Mononuclear cell (primary cell): ENCODE measurements around the gene AVP. TPM values are rescaled to one million over a fixed set of nuclear protein-coding genes. Genes with fewer than 3 reads are reported as not detected.

Source experiments
- H3K27me3 ChIP-seq: 2 replicates; pipeline ENCODE4 v1.6.0; 2011; ENCODE audit warnings: low read length, control low read depth; ENCODE audit not compliant: insufficient read depth
- H3K4me1 ChIP-seq: 2 replicates; pipeline ENCODE4 v1.5.1; 2011; ENCODE audit warnings: mild to moderate bottlenecking, low read length, control low read depth; ENCODE audit not compliant: insufficient read depth
- H3K4me3 ChIP-seq: 2 replicates; pipeline ENCODE4 v1.5.1; 2011; ENCODE audit warnings: mild to moderate bottlenecking, low read length, moderate library complexity
- H3K9me3 ChIP-seq: 2 replicates; pipeline ENCODE4 v1.5.1; 2011; ENCODE audit warnings: low read depth, mild to moderate bottlenecking, control low read depth, low read length
- total RNA-seq: library from RNA; depleted of rRNA; stranded (reverse); fragments of >200 nt; gene quantifications from one replicate; pipeline ENCODE4 v1.2.3, GENCODE V29; 2012

AVP gene
- total RNA-seq, 1 donor = not detected

- H3K4me1 ChIP-seq = peaks cover 10% of the 10 kb centered on the region
- H3K27me3 ChIP-seq = no peaks in the 10 kb centered on the region
- no peaks in the 10 kb centered on the region for H3K9me3 ChIP-seq
- no peak overlapping the region for H3K4me3 ChIP-seq
Observed at GRCh38 chr20:3051385-3052019, 33.0 kb downstream of the AVP start.

GRCh38 chr20:3047486-3048419 lies 36.8 kb downstream of the AVP start:
- Histone ChIP-seq H3K27me3 (no peaks in the 10 kb centered on the region), H3K4me1 (peaks cover 22% of the 10 kb centered on the region), H3K4me3 (no peak overlapping the region), H3K9me3 (no peaks in the 10 kb centered on the region)

- H3K4me3 ChIP-seq = peak overlapping the region; percentile 74
- peaks cover 22% of the 10 kb centered on the region for H3K4me1 ChIP-seq
- H3K27me3 ChIP-seq = no peaks in the 10 kb centered on the region
- H3K9me3 ChIP-seq = no peaks in the 10 kb centered on the region
Observed at GRCh38 chr20:3046677-3047462, 37.7 kb downstream of the AVP start.

- no peaks in the 10 kb centered on the region for H3K27me3 ChIP-seq
- H3K9me3 ChIP-seq = no peaks in the 10 kb centered on the region
Observed at GRCh38 chr20:3045816-3046676, 38.5 kb downstream of the AVP start, which contains the start of gene MRPS26. MRPS26 (plus strand) TSS chr20:3046052; CDS start chr20:3046069, 17 bp downstream.

GRCh38 chr20:3045042-3045815 lies 39.3 kb downstream of the AVP start:
- H3K27me3 ChIP-seq = no peaks in the 10 kb centered on the region
- no peaks in the 10 kb centered on the region for H3K9me3 ChIP-seq
- H3K4me1 ChIP-seq = peaks cover 22% of the 10 kb centered on the region
- peak overlapping the region; percentile 74 for H3K4me3 ChIP-seq

More at GRCh38 chr20:3045816-3046676, 38.5 kb downstream of the AVP start, which contains the start of gene MRPS26:
- peaks cover 22% of the 10 kb centered on the region for H3K4me1 ChIP-seq
- H3K4me3 ChIP-seq = peak within 1 kb of the TSS; percentile 74

- no peaks in the 10 kb centered on the region for H3K9me3 ChIP-seq
- H3K27me3 ChIP-seq = no peaks in the 10 kb centered on the region
- peaks cover 22% of the 10 kb centered on the region for H3K4me1 ChIP-seq
Observed at GRCh38 chr20:3044336-3044965, 40.1 kb downstream of the AVP start.

GRCh38 chr20:3043322-3043721 lies 41.2 kb downstream of the AVP start, which contains the start of gene GNRH2:
GNRH2 (plus strand) TSS chr20:3043622; CDS start chr20:3044415, 793 bp downstream.
- H3K27me3 ChIP-seq = no peaks in the 10 kb centered on the region
- H3K4me3 ChIP-seq = no peak within 1 kb of the TSS
- H3K4me1 ChIP-seq = peaks cover 22% of the 10 kb centered on the region
- H3K9me3 ChIP-seq = no peaks in the 10 kb centered on the region

More at GRCh38 chr20:3044336-3044965, 40.1 kb downstream of the AVP start:
- no peak overlapping the region for H3K4me3 ChIP-seq

GRCh38 chr20:3042625-3043024 lies 41.9 kb downstream of the AVP start:
- H3K4me1 ChIP-seq = peaks cover 22% of the 10 kb centered on the region

GRCh38 chr20:3041854-3042409 lies 42.6 kb downstream of the AVP start:
- Histone ChIP-seq H3K4me1 (peaks cover 17% of the 10 kb centered on the region), H3K27me3 (no peaks in the 10 kb centered on the region), H3K9me3 (no peaks in the 10 kb centered on the region), H3K4me3 (no peak overlapping the region)

More at GRCh38 chr20:3042625-3043024, 41.9 kb downstream of the AVP start:
- Histone ChIP-seq H3K27me3 (no peaks in the 10 kb centered on the region), H3K4me3 (no peak overlapping the region), H3K9me3 (no peaks in the 10 kb centered on the region)

GRCh38 chr20:3040086-3040485 lies 44.4 kb downstream of the AVP start:
- H3K4me3 ChIP-seq = no peak overlapping the region
- peaks cover 3% of the 10 kb centered on the region for H3K4me1 ChIP-seq
- no peaks in the 10 kb centered on the region for H3K9me3 ChIP-seq
- H3K27me3 ChIP-seq = no peaks in the 10 kb centered on the region

GRCh38 chr20:3039426-3039825 lies 45.1 kb downstream of the AVP start:
- H3K9me3 ChIP-seq = no peaks in the 10 kb centered on the region
- no peaks in the 10 kb centered on the region for H3K4me1 ChIP-seq
- H3K4me3 ChIP-seq = no peak overlapping the region
- no peaks in the 10 kb centered on the region for H3K27me3 ChIP-seq

- Histone ChIP-seq H3K4me1 (no peaks in the 10 kb centered on the region), H3K4me3 (no peak overlapping the region), H3K27me3 (no peaks in the 10 kb centered on the region), H3K9me3 (no peaks in the 10 kb centered on the region)
Observed at GRCh38 chr20:3038454-3038853, 46.1 kb downstream of the AVP start.

GRCh38 chr20:3037654-3038053 lies 46.9 kb downstream of the AVP start:
- H3K9me3 ChIP-seq = no peaks in the 10 kb centered on the region
- H3K4me1 ChIP-seq = no peaks in the 10 kb centered on the region
- no peaks in the 10 kb centered on the region for H3K27me3 ChIP-seq
- no peak overlapping the region for H3K4me3 ChIP-seq
